ENCODE measurements around the gene SIGLEC14.
"Not testable (repeated sequence)": the region's sequence is repeated elsewhere in the genome, so short reads cannot be mapped to it uniquely, and the experiment has no call there.

The SIGLEC14 gene

DNA sequence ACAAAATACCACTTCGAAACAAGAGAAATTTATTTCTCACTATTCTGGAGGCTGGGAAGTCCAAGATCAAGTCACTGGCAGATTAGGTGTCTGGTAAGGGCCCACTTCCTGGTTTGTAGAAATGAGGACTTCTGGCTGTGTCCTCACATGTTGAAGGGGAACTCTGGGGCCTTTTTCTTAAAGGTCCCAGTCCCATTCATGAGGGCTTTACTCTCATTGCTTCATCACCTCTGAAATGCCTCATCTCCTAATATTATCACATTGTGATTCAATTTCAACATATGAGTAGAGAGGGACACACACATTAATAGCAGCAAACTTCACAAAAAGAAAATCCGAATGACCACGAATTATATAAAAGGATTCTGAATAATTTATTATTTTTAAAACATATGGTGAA is 21.6 kb upstream of the SIGLEC14 start:
- DNase-seq = no peak

DNA sequence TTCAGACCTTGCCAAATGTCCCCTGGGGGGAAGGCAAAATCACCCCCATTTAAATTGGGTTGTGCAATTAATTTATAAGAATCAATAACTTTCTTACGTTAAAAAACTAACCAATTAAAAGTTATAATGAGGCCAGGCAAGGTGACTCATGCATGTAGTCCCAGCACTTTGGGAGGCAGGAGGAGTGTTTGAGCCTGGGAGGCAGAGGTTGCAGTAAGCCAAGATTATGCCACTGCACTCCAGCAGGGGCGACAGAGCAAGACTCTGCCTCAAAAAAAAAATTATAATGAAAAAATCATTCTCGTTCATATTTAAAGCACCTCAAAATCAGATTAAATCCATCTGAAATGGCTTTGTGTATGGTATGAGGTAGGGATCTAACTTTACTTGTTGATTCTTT is 18.4 kb upstream of the SIGLEC14 start:
- no peak for DNase-seq

DNA sequence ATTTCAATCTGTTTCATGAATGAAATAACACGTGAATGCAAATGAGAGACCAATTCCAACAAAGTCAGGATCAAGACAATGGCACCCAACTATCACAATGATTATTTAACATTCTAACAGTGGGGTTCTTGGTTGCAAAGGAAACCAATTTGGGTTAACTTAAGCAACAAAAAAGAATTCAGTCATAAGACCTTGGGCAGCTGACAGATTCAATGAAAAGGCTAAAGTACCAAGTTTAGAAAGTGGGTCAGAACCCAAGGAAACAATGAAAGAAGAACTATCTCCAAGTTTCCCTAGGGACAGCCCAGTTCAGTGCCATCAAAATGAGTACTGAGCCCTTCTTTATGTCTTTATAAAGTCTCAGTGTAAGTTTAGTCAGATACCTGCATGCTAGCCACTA is 17.5 kb upstream of the SIGLEC14 start:
- no peak for DNase-seq

DNA sequence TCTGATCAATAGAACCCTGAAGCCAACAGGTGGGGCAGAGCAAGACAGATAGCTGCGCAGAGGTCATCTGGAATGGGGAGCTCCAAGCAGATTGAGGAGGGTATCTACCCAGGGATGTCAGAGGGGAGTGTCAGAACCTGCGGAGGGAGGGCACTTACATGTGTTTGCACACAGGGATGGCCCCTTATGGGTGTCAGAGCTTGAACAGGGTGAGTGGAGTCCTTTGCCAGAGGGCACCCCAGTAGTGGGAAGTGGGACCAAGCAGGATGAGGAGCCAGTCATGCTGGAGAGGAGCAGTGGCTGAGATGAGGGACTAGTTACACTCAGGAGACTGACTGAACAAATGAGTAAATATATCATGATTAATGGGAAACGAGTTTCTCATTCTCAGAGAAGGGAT is 17.0 kb upstream of the SIGLEC14 start:
- no peak for DNase-seq

DNA sequence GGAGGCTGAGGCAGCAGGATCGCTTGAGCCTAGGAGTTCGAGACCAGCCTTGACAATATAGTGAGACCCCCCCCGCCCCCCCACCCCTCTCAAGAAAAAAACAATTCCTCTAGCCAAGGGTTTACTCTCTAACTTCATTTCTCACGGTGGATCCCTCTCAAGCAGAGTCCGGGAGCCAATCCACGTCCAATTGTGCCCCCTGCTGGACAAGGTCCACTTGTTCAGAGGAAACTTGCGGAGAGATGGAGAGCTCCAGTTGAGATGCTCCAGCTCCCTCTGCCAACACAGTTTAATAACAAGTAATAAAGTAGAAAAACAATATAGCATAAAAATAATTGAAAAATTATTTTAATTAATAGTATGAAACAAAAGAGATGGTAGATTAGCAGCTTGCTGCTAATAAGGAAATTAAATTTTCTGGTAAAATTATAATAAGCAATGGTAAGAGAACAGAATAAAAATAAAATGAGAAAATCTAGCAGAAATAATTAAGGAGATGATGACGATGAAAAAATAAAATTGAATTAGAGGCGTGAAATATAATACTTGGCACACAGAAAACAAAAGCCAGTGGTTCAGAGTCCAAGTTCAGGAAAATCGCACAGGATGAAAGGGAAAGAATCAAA is 14.5 kb upstream of the SIGLEC14 start:
- peak; percentile 40 for DNase-seq

DNA sequence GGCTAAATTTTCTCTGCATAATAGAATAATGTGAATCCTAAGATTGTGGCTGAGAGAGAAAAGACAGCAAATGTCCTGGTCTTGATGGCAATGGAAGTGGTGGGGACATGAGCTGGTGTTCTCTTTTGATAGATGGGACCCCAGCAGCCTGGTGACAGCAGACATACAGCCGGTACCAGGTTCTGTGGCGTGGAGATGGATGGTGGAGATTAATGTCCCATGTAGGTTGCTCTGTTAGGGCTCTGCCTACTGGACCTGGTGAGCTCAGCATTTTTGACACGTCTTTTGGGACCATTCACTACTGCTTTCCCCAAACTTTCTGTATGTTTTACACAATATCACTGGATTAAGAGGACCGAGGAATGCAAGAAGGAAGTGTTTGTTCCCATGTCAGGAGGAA is 8.2 kb upstream of the SIGLEC14 start:
- DNase-seq = no peak

DNA sequence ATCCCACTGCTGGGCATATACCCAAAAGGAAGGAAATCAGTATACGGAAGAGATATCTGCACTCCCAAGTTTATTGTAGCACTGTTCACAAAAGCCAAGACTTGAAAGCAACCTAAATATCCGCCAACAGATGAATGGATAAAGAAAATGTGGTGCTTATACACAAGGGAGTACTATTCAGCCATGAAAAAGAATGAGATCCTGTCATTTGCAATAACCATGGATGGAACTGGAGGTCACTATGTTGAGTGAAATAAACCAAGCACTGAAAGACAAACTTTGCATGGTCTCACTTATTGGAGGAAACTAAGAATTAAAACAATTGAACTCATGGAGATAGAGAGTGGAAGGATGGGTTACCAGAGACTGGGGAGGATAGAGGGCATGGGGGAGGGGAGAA is 6.5 kb upstream of the SIGLEC14 start:
- no peak for DNase-seq

DNA sequence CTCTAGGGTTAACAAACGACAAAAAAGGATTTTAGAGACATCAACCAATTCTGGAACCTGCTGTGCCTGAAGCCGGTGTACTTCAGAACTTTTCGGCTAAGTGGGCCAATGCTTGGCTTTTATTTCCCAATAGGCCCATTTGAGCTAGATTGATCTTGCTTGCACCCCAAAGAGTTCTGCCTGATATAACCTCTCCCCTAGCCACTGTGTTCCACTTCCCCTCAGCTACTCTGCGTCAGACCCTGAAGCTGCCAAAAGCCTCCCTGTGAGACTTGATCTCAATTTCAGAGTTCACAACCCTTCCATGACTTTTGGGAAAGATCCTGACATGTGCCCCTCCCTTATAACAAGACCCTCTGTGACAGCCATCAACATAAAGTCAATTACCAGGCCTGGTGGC is 5.6 kb upstream of the SIGLEC14 start:
- no peak for DNase-seq

DNA sequence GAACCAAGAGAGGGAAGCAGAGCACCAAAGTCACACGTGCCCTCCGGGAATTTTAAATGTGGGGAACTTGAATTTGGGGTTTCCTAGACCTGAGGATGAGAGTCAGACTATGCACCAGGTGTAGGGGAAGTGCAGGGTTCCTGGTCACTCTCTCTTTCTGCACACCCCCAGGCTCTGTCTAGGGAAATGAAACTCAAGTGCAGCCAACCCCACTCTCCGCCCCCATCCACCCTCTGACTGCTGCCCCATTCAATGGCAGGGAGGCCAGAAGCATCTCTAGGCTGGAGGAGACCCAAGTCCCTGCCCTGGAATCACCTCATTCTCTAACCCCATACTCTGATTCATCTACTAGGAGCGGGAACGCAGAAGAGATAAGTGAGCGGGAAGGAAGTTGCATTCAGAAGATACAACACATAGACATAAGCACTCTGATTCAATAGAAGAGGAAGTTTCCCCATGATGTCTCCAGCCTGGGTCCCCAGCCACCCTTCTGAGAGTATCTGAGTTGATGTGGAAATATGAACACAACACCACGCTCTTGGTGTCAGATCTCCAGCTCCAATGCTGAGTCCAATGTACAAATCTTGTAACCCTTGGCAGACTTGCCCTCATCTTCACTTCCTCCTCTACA is 4.7 kb upstream of the SIGLEC14 start:
- DNase-seq = no peak

DNA sequence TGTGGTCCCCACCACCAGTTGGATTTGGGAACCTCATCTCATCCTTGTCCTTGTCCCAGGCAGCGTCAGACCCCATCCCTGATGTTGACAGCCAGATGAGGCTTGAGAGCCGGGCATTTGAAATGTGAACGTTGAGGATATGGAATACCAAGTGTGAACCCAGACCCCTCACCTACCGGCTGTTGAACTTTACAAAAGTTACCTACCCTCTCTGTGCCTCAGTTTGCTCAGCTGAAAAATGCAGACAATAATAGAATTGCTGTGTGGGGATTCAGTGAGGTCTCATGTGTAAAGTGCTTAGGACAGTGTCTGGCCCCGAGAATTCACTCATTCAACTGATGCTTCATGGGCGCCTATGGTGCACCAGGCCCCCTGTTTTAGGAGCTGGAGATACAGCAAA is 693 bp upstream of the SIGLEC14 start:
- no peak for DNase-seq

DNA sequence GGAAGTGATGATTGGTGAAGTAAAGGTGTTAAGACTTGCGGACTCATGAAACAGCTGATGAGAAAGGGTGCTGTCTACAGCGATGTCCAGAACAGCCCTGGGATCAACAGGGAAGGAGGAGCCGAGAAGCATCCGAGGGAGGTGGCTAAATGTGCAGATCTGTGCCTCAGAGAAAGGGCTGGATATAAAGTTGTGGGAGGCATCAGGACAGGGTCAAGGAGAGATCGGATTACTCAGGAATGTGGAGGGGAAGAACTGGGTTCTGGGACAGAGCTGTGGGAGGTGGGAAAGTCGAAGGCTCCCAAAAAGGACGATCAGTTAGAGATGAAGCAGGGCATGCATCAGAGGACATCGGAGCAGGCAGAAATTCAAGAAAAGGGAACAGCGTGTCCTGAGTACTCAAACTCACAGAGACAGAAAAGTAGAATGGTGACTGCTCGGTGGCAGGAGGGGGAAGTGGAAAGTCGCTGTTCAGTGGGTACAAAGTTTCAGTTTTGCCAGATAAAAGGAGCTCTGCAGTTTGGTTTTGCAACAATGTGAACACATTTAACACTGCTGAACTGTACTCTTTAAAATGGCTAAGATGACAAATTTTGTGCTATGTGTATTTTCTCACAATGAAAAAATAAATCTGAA is 1.9 kb downstream of the SIGLEC14 start:
- DNase-seq = no peak

DNA sequence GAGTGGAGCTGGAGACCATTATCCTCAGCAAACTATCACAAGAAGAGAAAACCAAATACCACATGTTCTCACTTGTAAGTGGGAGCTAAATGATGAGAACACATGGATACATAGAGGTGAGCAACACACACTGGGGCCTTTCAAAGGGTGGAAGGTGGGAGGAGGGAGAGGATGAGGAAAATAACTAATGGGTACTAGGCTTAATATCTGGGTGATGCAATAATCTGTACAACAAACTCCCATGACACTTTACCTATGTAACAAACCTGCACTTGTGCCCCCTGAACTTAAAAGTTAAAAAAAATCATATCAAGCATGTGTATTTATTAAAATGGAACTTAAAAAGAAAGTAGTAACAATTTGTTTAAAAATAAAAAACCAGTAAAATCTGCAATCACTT is 5.0 kb downstream of the SIGLEC14 start:
- no peak for DNase-seq

DNA sequence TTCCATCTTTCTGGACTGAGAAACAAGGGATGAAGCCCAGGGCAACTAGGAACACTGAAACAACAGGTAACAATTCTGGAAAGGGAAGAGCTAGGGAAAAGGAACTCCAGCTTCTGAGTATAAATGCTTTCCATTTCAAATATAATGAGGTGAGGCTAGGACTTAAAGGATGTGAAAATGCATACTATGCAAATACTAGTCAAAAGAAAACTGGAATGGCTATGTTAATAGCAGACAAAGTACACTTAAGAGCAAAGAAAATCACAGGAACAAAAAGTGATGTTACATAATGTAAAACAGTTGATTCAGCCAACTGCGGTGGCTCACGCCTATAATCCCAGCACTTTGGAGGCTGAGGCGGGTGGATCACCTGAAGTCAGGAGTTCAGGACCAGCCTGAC is 6.2 kb downstream of the SIGLEC14 start:
- no peak for DNase-seq

DNA sequence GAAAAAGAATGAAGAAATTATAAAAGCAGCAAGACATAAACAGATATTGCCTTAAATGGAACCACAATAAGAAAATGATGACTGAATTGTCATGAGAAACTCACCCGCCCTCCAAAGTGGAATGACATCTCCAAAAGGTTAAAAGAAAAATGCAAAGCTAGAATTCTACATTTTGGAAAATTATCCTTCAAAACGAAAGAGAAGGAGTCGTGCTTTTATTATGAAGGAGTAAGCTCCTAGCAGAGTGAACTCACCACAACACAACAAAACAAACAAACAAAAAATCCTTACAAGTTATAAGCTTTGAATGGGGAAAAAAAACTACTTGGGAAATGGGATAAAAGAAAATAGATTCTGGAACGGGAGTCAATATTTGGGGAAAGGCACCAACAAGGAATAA is 6.7 kb downstream of the SIGLEC14 start:
- DNase-seq = no peak

DNA sequence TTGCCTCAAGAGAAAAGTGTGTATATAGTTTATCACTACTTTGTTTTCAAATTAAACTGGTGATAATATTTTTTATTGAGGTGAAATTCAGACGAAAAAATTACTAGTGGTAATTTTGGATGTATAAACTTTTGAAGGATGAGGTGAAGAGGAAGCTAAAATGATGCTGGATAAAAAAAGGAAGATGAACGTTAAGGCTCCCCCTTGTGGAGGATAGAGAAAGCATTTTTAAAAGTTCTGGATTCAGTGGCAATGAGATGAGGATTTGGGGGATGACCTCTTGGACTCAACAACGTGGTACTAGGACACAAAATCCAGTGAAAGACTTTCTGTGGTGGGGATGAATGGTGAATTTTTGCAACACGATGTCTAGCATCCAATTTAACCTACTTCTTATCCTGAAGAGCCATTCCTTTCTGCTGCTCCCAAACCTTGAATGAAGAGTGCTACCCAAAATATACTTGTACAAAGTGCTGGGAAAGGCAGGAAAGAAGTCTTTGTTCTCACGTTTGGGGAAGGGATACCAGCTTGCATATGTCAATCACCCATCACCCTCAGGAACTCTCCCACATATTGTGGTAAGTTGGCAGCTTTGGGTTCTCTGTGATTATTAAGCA is 9.2 kb downstream of the SIGLEC14 start:
- DNase-seq = no peak

DNA sequence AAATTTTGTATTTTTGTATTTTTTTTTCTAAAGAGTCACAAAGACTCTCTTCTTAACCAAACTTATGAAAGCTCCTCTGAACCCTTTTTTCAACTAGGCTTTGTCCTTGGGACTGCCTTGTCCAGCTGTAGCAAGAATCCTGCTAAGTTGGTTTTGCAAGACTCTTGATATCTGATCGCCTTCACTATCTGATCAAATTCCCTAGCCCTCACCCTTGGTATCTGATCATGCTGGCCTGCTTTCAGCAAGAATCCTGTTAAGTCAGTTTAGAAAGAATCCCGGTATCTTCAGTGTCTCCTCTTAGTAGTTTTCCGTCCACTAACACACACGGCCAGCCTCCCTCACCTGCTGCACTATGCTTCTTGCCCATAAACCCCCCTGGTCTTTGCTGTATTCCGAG is 14.5 kb downstream of the SIGLEC14 start:
- DNase-seq = no peak

DNA sequence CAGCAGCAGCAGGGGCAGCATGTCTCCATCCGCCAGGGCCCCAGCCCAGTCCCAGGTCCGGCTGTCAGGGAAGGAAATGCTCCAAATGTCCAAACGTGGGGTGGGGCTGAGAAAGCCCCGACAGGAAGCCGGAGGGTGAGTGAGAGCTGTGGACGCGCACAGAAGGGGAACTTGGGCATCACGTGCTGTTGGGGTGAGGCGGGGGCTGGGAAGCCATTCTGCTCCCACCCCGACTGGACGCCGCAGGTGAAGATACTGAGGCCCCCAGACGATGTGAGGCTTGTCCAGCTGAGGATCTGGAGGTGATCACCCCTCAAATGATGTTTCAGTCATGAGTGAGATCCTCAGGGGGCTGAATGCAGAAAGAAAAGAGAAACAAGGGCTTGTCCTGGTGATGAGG is 16.3 kb downstream of the SIGLEC14 start, which contains the start of gene SIGLEC5:
Gene SIGLEC5 (minus strand): TSS at position 87 of the 400 bp plus-strand sequence. CDS start 66 bp downstream, at position 21.
- DNase-seq = not testable (repeated sequence)

DNA sequence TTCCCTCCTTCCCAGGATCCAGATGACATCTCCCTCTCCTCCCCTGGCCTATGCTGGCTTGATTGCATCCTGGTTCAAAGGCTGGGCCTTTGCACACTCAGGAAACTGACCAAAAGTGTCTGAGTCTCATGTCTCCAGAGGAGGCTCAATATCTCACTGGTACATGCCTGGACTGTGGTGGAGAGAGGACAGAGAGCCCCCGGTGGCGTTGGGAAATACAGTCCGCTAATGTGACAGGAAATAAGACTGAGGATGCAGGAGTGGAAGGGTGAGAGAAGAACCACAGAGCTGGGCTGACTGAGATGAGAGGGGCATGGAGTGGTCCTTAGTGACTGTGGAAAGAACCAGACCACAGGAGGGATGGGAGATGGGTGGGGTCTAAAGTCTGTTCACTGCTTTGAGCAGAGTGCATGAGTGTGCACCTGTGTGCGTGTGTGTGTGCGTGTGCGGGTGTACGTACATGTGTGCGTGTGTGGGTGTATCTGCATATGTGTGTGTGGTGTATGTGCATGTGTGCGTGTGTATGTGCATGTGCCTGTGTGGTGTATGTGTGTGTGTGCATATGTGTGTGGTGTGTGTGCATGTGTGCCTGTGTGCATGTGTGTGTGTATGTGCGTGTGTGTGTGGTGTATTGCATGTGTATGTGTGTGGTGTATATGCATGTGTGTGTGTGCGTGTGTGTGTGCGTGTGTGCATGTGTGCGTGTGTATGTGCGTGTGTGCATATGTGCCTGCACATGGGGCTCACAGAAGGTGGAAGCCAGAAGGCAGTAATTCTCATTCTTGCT is 18.3 kb downstream of the SIGLEC14 start:
- no peak for DNase-seq

DNA sequence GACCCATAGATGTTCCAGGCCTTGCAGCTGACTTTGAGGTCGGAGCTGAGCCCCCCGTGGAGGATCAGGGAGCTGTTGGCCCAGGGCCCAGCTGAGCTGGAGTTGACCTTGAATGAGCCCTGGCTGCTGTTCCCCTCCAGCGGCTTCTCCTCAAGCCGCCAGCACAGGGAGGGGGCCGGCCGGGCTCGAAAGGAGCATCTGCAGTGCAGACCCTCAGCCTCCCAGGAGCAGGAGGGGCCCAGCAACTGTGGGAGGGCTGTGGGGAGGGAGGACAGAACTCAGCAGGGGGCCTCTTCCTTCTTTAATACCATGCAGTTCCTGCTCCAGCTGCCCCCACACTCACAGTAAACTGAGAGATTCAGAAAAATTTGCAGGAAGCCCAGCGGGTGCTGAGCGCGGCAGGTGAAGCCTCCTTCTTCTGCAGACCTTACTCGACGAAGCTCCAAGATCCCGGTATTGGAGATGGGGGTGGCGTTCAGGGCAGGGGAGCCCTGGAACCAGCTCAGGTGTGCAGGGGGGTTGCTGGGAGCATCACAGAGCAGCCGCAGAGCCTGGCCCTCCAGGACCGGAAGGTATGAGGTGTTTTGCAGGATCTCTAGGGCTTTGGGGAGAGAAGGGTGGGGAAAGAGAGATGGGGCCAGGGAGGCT is 19.0 kb downstream of the SIGLEC14 start:
- DNase-seq = no peak

DNA sequence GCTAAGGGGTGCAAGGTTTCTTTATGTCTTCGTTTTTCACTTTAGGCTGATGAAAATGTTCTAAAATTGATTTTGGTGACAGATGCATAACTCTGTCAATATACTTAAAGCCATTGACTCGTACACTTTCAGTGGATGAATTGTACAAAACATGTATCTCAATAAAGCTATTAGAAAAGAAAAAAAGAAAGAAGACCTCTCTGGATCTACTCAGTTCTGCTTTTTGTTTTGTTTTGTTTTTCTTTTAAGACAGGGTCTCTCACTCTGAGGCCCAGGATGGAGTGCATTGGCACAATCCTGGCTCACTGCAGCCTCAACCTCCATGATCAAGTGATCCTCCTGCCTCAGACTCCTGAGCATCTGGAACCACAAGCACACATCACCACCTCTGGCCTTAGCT is 19.9 kb downstream of the SIGLEC14 start:
- no peak for DNase-seq

DNA sequence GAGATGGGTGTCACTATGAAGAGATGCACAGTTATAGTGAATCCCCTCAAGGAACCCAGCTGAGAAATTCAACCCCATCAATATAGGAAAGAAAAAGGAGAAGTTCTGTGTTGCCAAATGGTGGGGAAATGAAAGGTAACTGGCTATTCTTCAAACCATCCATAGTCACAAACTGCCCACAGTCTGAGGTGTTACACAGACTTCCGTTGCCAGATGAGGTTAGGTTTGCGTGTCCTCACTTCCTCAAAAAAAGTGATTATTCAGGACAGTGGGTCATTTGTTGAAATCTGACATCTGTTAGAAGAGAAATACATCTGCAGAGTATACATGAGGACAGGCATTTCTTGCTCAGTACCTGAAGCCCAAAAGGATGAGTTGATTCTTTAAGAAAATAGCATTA is 25.4 kb downstream of the SIGLEC14 start:
- no peak for DNase-seq

DNA sequence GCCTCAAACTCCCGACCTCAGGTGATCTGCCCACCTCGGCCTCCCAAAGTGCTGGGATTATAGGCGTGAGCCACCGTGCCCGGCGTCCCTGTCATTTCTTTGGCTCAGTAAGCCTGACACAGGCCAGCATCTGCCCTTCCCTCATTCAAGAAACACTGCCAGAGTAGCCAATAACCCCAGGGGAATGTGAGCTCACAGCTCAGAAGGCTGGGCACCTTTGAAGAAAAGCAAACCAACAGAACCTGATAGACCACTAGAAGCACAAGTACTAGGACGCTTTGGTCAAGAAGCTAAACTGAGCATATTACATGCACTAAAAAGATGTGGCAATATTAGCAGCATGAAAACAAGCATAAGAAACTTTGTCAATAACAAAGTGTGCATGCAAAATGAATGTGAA is 30.6 kb downstream of the SIGLEC14 start:
- DNase-seq = no peak

DNA sequence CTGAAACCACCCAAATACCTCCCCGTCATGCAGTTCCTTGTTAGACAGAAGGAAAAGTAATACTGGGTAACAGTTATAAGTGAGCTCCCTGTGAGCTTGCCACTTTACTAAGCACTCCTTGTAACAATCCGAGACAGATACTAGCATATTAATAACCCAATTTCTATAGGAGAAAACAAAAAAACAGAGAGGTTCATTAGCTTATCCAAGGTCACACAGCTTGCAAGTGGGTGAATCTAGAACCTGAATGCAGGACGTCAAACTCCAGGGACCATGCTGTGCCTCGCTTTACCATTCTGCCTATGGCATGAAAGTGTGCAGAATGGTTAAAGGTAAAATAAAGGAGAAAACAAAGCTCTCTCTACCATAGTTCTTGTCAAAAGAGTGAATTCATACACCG is 31.8 kb downstream of the SIGLEC14 start:
- no peak for DNase-seq

All from activated CD8-positive, alpha-beta memory T cell treated with anti-CD3 and anti-CD28 coated beads, Interleukin-2, amount 50 U/mL, for 4 hours (primary cell).